Dermis blood vessel endothelial cell (primary cell): ENCODE data around the gene TMA7. TPM values are rescaled to one million over a fixed set of nuclear protein-coding genes. Genes with fewer than 3 reads are reported as not detected.
"Not testable (repeated sequence)": the region's sequence is repeated elsewhere in the genome, so short reads cannot be mapped to it uniquely, and the experiment has no call there.

ENCODE experiments used
- DNase-seq: peaks from one replicate; pipeline ENCODE4 v3.0.0; 2010
- total RNA-seq: library from RNA; depleted of rRNA; stranded (reverse); fragments of >200 nt; gene quantifications from 2 replicates; pipeline ENCODE4 v1.2.3, GENCODE V29; 2014

TMA7 gene
- total RNA-seq, 1 donor from 2014 or later = 272 TPM

DNA sequence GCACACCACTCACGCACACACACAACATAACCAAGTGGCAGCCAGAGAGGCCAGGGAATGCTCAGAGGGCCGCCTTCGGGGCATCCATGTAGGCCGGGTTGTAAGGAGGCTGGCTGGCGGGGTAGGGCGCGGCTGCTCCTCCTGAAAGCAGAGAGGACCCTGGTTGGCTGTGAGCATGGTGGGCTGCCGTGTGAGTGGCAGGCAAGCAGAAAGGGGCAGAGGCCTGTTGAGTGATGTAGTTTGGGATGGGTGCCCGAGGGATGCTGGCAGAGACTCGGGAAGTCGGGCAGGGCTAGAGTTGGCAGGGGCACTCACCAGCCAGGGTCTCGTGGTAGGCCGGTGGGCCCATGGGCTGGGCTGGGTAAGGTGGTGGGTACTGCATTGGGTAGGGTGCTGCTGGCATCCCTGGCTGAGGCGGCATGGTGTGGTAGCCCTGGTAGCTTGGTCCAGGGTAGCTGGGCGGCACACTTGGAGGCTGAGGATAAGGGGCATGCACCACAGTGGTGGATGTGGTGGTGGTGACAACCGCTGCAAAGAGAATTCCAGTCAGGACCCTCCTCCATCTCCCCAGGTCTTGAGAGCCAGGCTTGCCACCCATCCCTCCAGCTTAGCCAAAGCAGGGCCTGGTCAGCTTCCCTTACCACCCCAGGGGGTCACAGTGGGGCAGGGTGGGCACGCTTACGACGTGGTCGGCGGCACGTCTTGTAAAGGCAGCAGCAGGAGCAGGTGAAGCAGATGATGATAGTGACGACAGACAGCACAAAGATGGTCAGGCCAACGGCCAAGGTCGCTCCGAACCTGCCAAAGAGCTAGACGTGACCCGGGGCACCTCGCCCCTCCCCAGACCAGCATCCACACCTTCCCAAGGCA lies 29.2 kb downstream of the TMA7 start:
- DNase-seq = no peak

- no peak for DNase-seq
Measured at GRCh38 chr3:48470286-48470685, 30.2 kb downstream of the TMA7 start.

GRCh38 chr3:48472673-48472922 lies 32.5 kb downstream of the TMA7 start:
- DNase-seq = no peak

DNA sequence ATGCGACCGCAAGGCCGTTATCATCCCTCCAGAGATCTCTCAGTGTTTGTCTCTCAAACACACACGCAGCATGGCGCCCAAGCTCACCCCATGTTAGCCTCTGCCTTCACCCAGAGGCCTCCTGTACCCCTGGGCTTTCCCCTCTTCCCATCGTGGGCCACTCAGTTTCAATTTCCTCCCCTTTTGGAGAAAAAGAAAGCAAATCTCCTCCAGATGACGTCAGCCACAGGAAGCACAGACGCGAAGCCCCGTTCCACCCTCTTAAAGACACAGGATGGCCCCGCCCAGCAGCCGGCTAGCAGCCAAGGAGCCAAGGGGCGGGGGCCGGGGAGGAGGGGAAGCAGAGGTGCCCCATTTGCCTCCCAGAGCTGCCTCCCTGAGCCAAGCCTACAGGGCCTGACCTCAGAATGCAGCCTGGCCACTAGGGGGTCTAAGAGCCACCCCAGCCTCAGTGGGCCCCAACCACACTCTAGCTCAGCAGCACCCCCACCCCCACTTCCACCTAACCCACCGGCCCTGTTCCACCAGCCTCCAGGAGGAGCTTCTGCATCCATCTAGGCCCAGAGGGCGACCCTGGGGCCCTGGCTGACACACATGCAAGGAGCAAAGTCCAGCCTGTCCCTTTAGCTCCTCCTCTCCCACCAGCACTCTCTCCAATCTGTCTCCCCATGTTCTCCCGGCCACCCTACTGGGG lies 33.0 kb downstream of the TMA7 start:
- DNase-seq = peak; percentile 94

GRCh38 chr3:48473617-48473952 lies 33.5 kb downstream of the TMA7 start:
- no peak for DNase-seq

DNA sequence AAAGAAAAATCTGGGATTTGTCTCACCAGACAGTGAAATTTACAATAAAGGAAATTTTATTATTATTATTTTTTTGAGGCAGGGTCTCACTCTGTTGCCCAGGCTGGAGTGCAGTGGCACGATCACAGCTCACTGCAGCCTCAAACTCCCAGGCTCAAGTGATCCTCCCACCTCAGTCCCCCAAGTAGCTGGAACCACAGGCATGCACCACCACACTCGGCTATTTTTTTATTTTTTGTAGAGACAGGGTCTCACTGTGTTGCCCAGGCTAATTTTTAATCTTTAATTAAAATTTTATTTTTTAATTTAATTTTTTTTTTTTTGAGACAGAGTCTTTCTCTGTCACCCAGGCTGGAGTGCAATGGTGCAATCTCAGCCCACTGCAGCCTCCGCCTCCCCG lies 34.0 kb downstream of the TMA7 start:
- not testable (repeated sequence) for DNase-seq

DNA sequence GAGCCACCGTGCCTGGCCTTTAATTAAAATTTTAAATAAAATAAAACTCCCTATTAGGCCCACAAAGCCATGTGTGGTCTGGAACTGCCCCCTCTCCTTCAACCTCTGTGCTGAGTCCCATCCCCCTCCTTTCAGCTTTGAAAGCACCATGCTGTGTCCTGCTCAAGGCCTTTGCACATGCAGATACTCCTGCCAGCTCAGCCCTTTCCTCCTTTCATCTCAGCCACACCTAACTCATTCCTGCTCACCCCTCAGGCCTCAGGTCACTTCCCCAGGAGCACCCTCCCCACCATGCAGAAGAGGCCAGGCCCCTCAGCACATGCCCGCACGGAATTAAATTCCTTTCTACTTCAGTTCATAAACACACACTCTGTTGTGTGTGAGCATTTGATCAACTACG lies 34.6 kb downstream of the TMA7 start:
- no peak for DNase-seq

DNA sequence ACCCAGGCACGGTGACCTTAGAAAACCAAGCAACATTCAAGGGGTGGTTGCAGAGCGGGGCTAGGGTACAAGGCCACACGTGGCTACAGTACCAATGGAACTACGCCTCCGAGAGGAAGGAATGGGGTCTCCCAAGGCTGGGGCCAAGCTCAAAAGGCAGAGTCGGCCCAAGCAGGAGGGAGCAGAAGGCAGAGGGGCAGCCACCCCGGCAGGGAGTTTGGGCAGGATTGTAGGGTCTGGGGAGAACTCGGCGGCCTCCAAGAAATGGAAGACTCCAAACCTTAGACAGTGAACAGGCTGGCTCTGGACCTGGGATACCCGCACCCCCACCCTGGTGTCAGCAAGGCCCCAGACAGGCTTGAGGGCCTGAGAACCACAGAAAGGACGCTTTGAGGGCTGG lies 35.1 kb downstream of the TMA7 start:
- DNase-seq = no peak

DNA sequence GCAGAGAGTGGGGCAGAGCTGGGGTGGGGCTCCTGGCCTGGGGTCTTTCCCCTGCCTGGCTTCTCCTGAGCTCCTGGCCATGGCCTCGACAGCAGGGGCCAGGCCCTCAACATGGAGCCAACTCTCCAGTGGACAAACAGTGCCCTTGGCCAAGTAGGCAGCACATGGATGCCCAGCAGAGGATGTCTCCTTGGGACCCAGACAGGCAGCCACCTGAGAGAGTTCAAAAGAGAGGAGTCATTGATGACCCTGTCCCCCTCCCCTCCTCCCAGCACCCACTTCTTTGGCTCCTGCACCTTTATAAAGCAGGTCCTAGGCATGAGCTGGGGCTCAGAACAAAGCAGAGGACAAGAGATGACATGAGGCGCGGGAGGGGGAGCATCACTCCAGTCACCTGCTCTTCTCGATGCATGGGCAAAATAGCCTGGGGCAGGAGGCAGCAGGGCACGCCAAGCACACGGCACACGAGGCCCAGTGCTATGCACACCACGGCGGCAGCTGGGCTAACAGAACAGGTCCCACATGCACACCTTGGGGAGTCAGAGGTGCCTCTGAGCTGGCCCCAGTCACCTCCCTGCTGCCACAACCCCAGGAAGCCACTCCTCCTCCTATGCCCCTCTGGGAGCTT lies 36.5 kb downstream of the TMA7 start:
- DNase-seq = no peak

DNA sequence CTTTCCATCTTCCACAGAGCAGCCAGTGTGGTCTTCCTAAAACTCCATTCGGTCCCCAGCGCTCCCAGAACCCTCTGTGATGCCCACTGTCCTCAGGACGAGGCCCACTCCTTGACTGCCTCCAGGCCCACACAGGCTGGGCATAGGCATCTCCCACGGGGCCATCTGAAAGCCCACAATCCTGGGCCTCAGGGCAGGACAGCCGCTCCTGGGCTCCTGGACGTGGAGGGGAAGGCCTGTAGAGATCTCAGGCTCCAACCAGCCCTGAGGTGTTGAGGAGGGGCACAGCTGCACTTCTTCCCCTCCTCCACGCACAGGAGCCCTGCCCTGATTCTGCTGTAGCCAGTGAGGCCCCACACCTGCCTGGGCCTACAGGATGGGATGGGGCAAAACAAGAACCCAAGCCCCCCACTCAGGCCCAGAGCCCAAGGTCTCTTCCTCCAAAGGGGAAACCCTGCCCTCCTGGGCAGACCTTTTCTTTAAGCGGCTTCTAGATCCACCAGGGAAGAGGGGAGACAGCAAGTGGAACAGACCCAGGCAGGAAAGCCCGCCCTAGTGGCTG lies 38.0 kb downstream of the TMA7 start:
- DNase-seq = no peak

GRCh38 chr3:48478626-48479555 lies 38.8 kb downstream of the TMA7 start:
- peak; percentile 41 for DNase-seq

GRCh38 chr3:48480891-48481290 lies 40.8 kb downstream of the TMA7 start:
- not testable (repeated sequence) for DNase-seq

GRCh38 chr3:48482822-48483221 lies 42.8 kb downstream of the TMA7 start:
- not testable (repeated sequence) for DNase-seq

DNA sequence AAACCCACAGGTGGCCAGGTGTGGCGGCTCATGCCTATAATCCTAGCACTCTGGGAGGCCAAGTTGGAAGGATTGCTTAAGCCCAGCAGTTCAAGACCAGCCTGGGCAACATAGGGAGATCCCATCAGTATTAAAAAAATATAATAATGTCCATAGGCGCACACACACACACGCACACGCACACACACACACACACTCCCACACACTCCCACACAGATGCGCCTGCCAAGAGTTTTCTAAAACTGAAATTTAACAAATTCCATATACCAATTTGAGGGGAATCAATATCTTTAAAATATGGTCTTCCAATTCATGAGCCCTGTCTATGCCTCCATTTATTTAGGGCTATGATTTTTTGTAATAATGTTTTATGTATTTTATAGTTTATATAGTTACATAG lies 46.9 kb downstream of the TMA7 start:
- DNase-seq = no peak

- no peak for DNase-seq
Measured at GRCh38 chr3:48492461-48493202, 52.6 kb downstream of the TMA7 start.

DNA sequence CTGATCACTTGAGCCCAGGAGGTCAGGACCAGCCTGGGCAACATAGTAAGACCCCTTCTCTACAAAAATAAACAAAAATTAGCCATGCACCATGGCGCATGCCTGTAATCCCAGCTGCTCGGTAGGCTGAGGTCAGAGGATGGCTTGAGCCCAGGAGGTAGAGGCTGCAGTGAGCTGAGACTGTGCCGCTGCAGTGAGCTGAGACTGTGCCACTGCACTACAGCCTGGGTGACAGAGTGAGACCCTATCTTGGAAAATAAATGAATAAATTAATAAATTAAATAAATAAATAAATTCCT lies 53.1 kb downstream of the TMA7 start:
- DNase-seq = no peak

Other genes with a start within 250 kb of the TMA7 start
- gene CAMP, start 216.8 kb upstream of the TMA7 start, total RNA-seq = not detected in 2 replicates
- gene ZNF589, start 199.2 kb upstream of the TMA7 start, total RNA-seq = 3.4 and 4.1 TPM in 2 replicates
- gene NME6, start 138.9 kb upstream of the TMA7 start, total RNA-seq = 33.9 and 36.2 TPM in 2 replicates
- gene SPINK8, start 106.6 kb upstream of the TMA7 start, total RNA-seq = not detected in 2 replicates
- gene FBXW12, start 68.0 kb upstream of the TMA7 start, total RNA-seq = not detected in 2 replicates
- 16.8 and 23.7 TPM in 2 replicates for gene PLXNB1, start 10.2 kb upstream of the TMA7 start, total RNA-seq
- gene CCDC51, start 138 bp upstream of the TMA7 start, total RNA-seq = 16.4 and 18.0 TPM in 2 replicates
- 8.2 TPM in 2 replicates for gene ATRIP, start 6.5 kb downstream of the TMA7 start, total RNA-seq
- 95.5 and 133 TPM in 2 replicates for gene SHISA5, start 63.9 kb downstream of the TMA7 start, total RNA-seq
- gene PFKFB4, start 116.5 kb downstream of the TMA7 start, total RNA-seq = 2.0 and 2.2 TPM in 2 replicates
- not detected in 2 replicates for gene UCN2, start 123.5 kb downstream of the TMA7 start, total RNA-seq
- 0.42 and 1.5 TPM in 2 replicates for gene COL7A1, start 155.1 kb downstream of the TMA7 start, total RNA-seq
- 288 and 371 TPM in 2 replicates for gene UQCRC1, start 169.4 kb downstream of the TMA7 start, total RNA-seq
- not detected in 2 replicates for gene TMEM89, start 181.5 kb downstream of the TMA7 start, total RNA-seq
- 23.9 and 27.7 TPM in 2 replicates for gene SLC26A6, start 195.2 kb downstream of the TMA7 start, total RNA-seq
- 0.17 and 0.47 TPM in 2 replicates for gene CELSR3, start 222.6 kb downstream of the TMA7 start, total RNA-seq
- 6.3 and 8.9 TPM in 2 replicates for gene NCKIPSD, start 245.7 kb downstream of the TMA7 start, total RNA-seq